K562 (cell line): ENCODE results near the gene MC1R. TPM values are rescaled to one million over a fixed set of nuclear protein-coding genes. Genes with fewer than 3 reads are reported as not detected.

Experiments
- ATAC-seq: fragments of 200-7000 bp; cut with Tn5 transposase; 3 replicates; pipeline ENCODE4 v1.9.1; 2020; ENCODE audit warnings: moderate library complexity
- BruUV-seq: library from RNA; stranded (reverse); fragments of 400-500 nt; replicated peaks from 2 replicates; lab custom pipeline; 2021; lab: Mats Ljungman, UMichigan
- CTCF ChIA-PET: fragments of 300-600 bp; formaldehyde crosslinking; extraction: SDS; loops from one replicate; lab custom pipeline; 2021; ENCODE audit warnings: low intra/inter-chr PET ratio; lab: Yijun Ruan, JAX
- POLR2A ChIA-PET: fragments of 300-600, 350-650 bp; sonication (Branson Sonifier 250); formaldehyde crosslinking; extraction: SDS; loops from one replicate; lab custom pipeline; 2021; ENCODE audit warnings: antibody characterized with exemption, inconsistent platforms; lab: Yijun Ruan, JAX
- DNase-seq, 4 experiments: peaks; one replicate each; pipeline versions ENCODE4 v3.0.0 to v3.0.0-alpha.2; 2011 to 2018; ENCODE audit warnings: low spot score in 3 of 4, mixed read lengths in 3 of 4; ENCODE audit errors: extremely low read depth in 1 of 4
- FAIRE-seq: peaks from 2 replicates; lab custom pipeline; 2011; peaks lifted over from hg19 to GRCh38; lab: Jason Lieb, UNC
- H2AFZ ChIP-seq: 2 replicates; pipeline ENCODE4 v1.6.0; 2011; ENCODE audit warnings: low read depth, low read length, control low read depth, inconsistent platforms
- H3K27ac ChIP-seq: fragments of 200-600 bp; 3 replicates; pipeline ENCODE4 v1.8.0; 2011; ENCODE audit warnings: low read depth, mild to moderate bottlenecking, control low read depth, inconsistent platforms, low read length, moderate library complexity, mixed read lengths; ENCODE audit errors: extremely low read depth
- H3K27me3 ChIP-seq, 2 experiments: fragments of 300-600 bp in 1 of 2; 2 replicates in 1 of 2; 3 replicates in 1 of 2; pipeline versions ENCODE4 v1.6.0 to v1.8.0; 2011; ENCODE audit warnings: inconsistent platforms in 2 of 2, low read length in 2 of 2, mild to moderate bottlenecking in 1 of 2, mixed read lengths in 1 of 2, moderate library complexity in 1 of 2; ENCODE audit not compliant: control insufficient read depth in 2 of 2, insufficient read depth in 2 of 2
- H3K36me3 ChIP-seq: fragments of 300-600 bp; 3 replicates; pipeline ENCODE4 v1.8.0; 2011; ENCODE audit warnings: mild to moderate bottlenecking, low read length, inconsistent platforms; ENCODE audit not compliant: control insufficient read depth, insufficient read depth
- H3K4me1 ChIP-seq, 2 experiments: fragments of 200-600 bp in 1 of 2; replicated peaks in 1 of 2; 2 replicates in 1 of 2; 3 replicates in 1 of 2; pipeline versions ENCODE4 v1.5.1 to v1.8.0; 2011; ENCODE audit warnings: inconsistent platforms in 2 of 2, low read length in 2 of 2, mild to moderate bottlenecking in 1 of 2, mixed read lengths in 1 of 2, moderate library complexity in 1 of 2; ENCODE audit not compliant: control insufficient read depth in 2 of 2, insufficient read depth in 2 of 2
- H3K4me2 ChIP-seq: 2 replicates; pipeline ENCODE4 v1.6.1; 2011; ENCODE audit warnings: low read length, control low read depth, inconsistent platforms, mixed read lengths; ENCODE audit not compliant: insufficient read depth
- H3K4me3 ChIP-seq: fragments of 200-600 bp; sonication (generic), shearing (Covaris generic); 2 replicates; pipeline ENCODE4 v1.5.1; 2016; ENCODE audit warnings: control low read depth, inconsistent platforms
- H3K79me2 ChIP-seq: fragments of 200-600 bp; 3 replicates; pipeline ENCODE4 v1.8.0; 2011; ENCODE audit warnings: low read length, inconsistent platforms; ENCODE audit not compliant: control insufficient read depth, insufficient read depth
- H3K9ac ChIP-seq, 2 experiments: 2 replicates each; pipeline versions ENCODE4 v1.6.0 to v1.6.1; 2011; ENCODE audit warnings: low read depth in 2 of 2, low read length in 2 of 2, control low read depth in 1 of 2, inconsistent platforms in 1 of 2, mild to moderate bottlenecking in 1 of 2, mixed read lengths in 1 of 2; ENCODE audit not compliant: insufficient read depth in 1 of 2
- H3K9me1 ChIP-seq: one replicate; pipeline ENCODE4 v1.6.0; 2011; ENCODE audit warnings: inconsistent platforms, mild to moderate bottlenecking, low read length, moderate library complexity; ENCODE audit not compliant: control insufficient read depth, insufficient read depth
- H3K9me3 ChIP-seq: replicated peaks from 2 replicates; pipeline ENCODE4 v1.5.1; 2011; ENCODE audit warnings: low read depth, low read length, inconsistent platforms; ENCODE audit not compliant: control insufficient read depth, insufficient read depth
- H4K20me1 ChIP-seq: replicated peaks from 2 replicates; pipeline ENCODE4 v1.6.1; 2011; ENCODE audit warnings: low read length, inconsistent platforms, mixed read lengths; ENCODE audit not compliant: control insufficient read depth, insufficient read depth
- CBX3 ChIP-seq, 2 experiments: IDR thresholded peaks; 1 replicate in 1 of 2; 2 replicates in 1 of 2; pipeline ENCODE4 v1.6.1; 2012; ENCODE audit warnings: inconsistent platforms in 2 of 2, low read length in 2 of 2, borderline replicate concordance in 1 of 2, control low read depth in 1 of 2
- CEBPG ChIP-seq, 3 experiments: fragments of 200-800 bp in 1 of 3; sonication (Bioruptor generic) in 1 of 3; sonication (generic) in 1 of 3; formaldehyde crosslinking in 1 of 3; IDR thresholded peaks in 2 of 3; conservative IDR thresholded peaks in 1 of 3; 2 replicates each; pipeline versions ENCODE4 v1.6.1 to v1.8.0; 2016 to 2022; ENCODE audit warnings: missing compliant biosample characterization in 2 of 3, missing genetic modification characterization in 2 of 3, mild to moderate bottlenecking in 1 of 3, missing genetic modification reagents in 1 of 3
- CHAMP1 ChIP-seq: fragments of 450-650 bp; IDR thresholded peaks from 2 replicates; pipeline ENCODE4 v1.6.1; 2016; ENCODE audit warnings: mild to moderate bottlenecking
- FOXA3 ChIP-seq, 2 experiments: fragments of 450-650 bp in 1 of 2; sonication (generic) in 1 of 2; formaldehyde crosslinking; IDR thresholded peaks in 1 of 2; conservative IDR thresholded peaks in 1 of 2; 2 replicates each; pipeline versions ENCODE4 v1.4.0 to v1.8.0; 2020 to 2022; ENCODE audit warnings: mild to moderate bottlenecking in 2 of 2, missing genetic modification reagents in 1 of 2
- KDM1A ChIP-seq, 2 experiments: fragments of 450-650 bp; IDR thresholded peaks; 2 replicates each; pipeline ENCODE4 v1.6.1; 2016; ENCODE audit warnings: mild to moderate bottlenecking in 2 of 2
- KDM4B ChIP-seq, 2 experiments: fragments of 450-650 bp in 1 of 2; sonication (generic) in 1 of 2; IDR thresholded peaks; 2 replicates each; pipeline ENCODE4 v1.6.1; 2016 to 2017; ENCODE audit warnings: borderline replicate concordance in 2 of 2, antibody characterized with exemption in 1 of 2, low read depth in 1 of 2, mild to moderate bottlenecking in 1 of 2
- MCM5 ChIP-seq: fragments of 450-650 bp; IDR thresholded peaks from 2 replicates; pipeline ENCODE4 v1.6.1; 2016; ENCODE audit warnings: low read depth
- MYNN ChIP-seq, 2 experiments: sonication (generic); formaldehyde crosslinking in 1 of 2; IDR thresholded peaks; 2 replicates each; pipeline versions ENCODE4 v1.5.0 to v1.6.1; 2016 to 2020; ENCODE audit warnings: antibody characterized with exemption in 1 of 2, missing genetic modification reagents in 1 of 2
- SAP30 ChIP-seq: fragments of 200-600 bp; sonication (generic); IDR thresholded peaks from 2 replicates; pipeline ENCODE4 v1.6.1; 2012; ENCODE audit warnings: borderline replicate concordance, low read depth, mild to moderate bottlenecking, moderate library complexity, low read length, control low read depth, inconsistent platforms; ENCODE audit not compliant: insufficient read depth, poor library complexity, severe bottlenecking
- SUPT5H ChIP-seq: fragments of 450-650 bp; IDR thresholded peaks from 2 replicates; pipeline ENCODE4 v1.6.1; 2016
- TAF9B ChIP-seq: fragments of 450-650 bp; IDR thresholded peaks from 2 replicates; pipeline ENCODE4 v1.6.1; 2018; ENCODE audit warnings: mild to moderate bottlenecking; ENCODE audit not compliant: partially characterized antibody
- TARDBP ChIP-seq: fragments of 450-650 bp; IDR thresholded peaks from 2 replicates; pipeline ENCODE4 v1.6.1; 2016
- ZFP1 ChIP-seq: fragments of 450-650 bp; formaldehyde crosslinking; IDR thresholded peaks from 2 replicates; pipeline ENCODE4 v1.4.0; 2020; ENCODE audit warnings: mild to moderate bottlenecking, mixed read lengths
- ZNF263 ChIP-seq: sonication (generic); formaldehyde crosslinking; IDR thresholded peaks from 2 replicates; pipeline ENCODE4 v1.8.0; 2022; ENCODE audit warnings: mild to moderate bottlenecking, missing genetic modification reagents, borderline replicate concordance
- ZNF780A ChIP-seq: fragments of 250-450 bp; sonication (Bioruptor Pico); IDR thresholded peaks from 2 replicates; pipeline ENCODE4 v1.5.0; 2021; ENCODE audit warnings: mild to moderate bottlenecking
- WGBS: fragments of 100-300 bp; shearing (Covaris generic); methylation state at CpG from one replicate; pipeline ENCODE4 v1.1.6; 2016; ENCODE audit warnings: low coverage, mixed read lengths; ENCODE audit not compliant: insufficient coverage; ENCODE audit errors: missing lambda C conversion rate; 5-methylcytosine and 5-hydroxymethylcytosine counted together
- in situ Hi-C: fragments of 300-500 bp; cut with MboI; formaldehyde crosslinking; loops from 4 replicates; pipeline ENCODE4 v1.15.0; 2018; ENCODE audit warnings: inconsistent platforms, mixed read lengths
- intact Hi-C: fragments of 100-400 bp; cut with micrococcal nuclease; formaldehyde crosslinking; loops from 2 replicates; pipeline ENCODE4 v1.14.2; 2022
- polyA plus RNA-seq, 8 experiments: library from polyadenylated mRNA; depleted of rRNA in 4 of 8; stranded (reverse) in 5 of 8; unstranded in 3 of 8; fragments of >200 nt; fragmentation: Nextera tagmentation in 2 of 8; fragmentation: Illumina TruSeq in 1 of 8; extraction: Ambion mirVana in 2 of 8; extraction: Trizol in 1 of 8; gene quantifications; 2 replicates each; pipeline versions ENCODE4 v1.2.1 to v1.2.3, GENCODE V29; 2011 to 2014; ENCODE audit warnings: inconsistent platforms in 1 of 8, missing spikeins in 1 of 8
- total RNA-seq, 7 experiments: library from RNA; depleted of rRNA in 6 of 7; stranded (reverse); fragments of >200 nt in 6 of 7; fragmentation: Illumina TruSeq in 2 of 7; extraction: Trizol in 2 of 7; gene quantifications; 2 replicates each; pipeline versions ENCODE4 v1.2.1 to v1.2.3, GENCODE V29; 2011 to 2021; ENCODE audit warnings: low replicate concordance in 1 of 7
- TF ChIP-seq, protein P1 (sequence below): fragments of 450-650 bp; formaldehyde crosslinking; conservative IDR thresholded peaks from 2 replicates; pipeline ENCODE4 v1.4.0; 2022; ENCODE audit warnings: mild to moderate bottlenecking, missing genetic modification characterization

The MC1R gene
- total and polyA plus RNA-seq, 9 of the 15 experiments (the other 6 are each of a cell fraction or from before 2014, with no cell fraction given): 0.14 to 5.3 (median 2.5) TPM; not detected in 1

GRCh38 chr16:89913408-89914387 is 5.0 kb upstream of the MC1R start:
- Histone ChIP-seq H3K9me3 (no peaks in the 10 kb centered on the region), H3K36me3 (peaks cover 38% of the 10 kb centered on the region; the same call in 2 of the 3 replicates), H3K4me3 (no peak overlapping the region), H3K27me3 (no peaks in the 10 kb centered on the region), H3K9me1 (no peaks in the 10 kb centered on the region), H4K20me1 (no peaks in the 10 kb centered on the region), H3K4me1 (peaks cover 15 to 59% of the 10 kb centered on the region in 2 experiments), H3K27ac (no peak overlapping the region), H3K79me2 (no peaks in the 10 kb centered on the region), H3K4me2 (no peak overlapping the region), H3K9ac (no peak overlapping the region), H2AFZ (no peak overlapping the region)
- POLR2A ChIA-PET: interaction anchor here (1.3 to 4.2 kb wide), 2 partner anchors 9 to 208 kb away, joined by 3 to 19 read pairs; partner anchors contain the start of gene TUBB3
- FAIRE-seq: no peak
- intact Hi-C loops: loop anchor here (5.0 kb wide), 1 partner anchor 211 kb away; the partner anchor contains the start of gene SPATA2L
- CTCF ChIA-PET: no interaction called here
- in situ Hi-C loops: no loop called here
- DNase-seq: no peak
- 92% methylated on average over 26 of the region's 30 CpGs for WGBS
- no peak for ATAC-seq
- no TSS peak for BruUV-seq
- TF ChIP-seq SAP30 (no peak), ZNF780A (no peak), FOXA3 (CRISPR knock-in tag; conservative IDR thresholded peaks at IDR 0.05 in 1 of 2, IDR thresholded peaks at IDR 0.05 in 1 of 2) (peak in 1 of 2 experiments; percentile 63; a peak in 1 of 4 replicates), CHAMP1 (no peak), KDM4B (IDR thresholded peaks at IDR 0.05; ENCODE audit: borderline replicate concordance in 2 of 2, low read depth in 1 of 2) (no peak), MCM5 (no peak), TARDBP (peak; percentile 91), CBX3 (IDR thresholded peaks at IDR 0.05; ENCODE audit: borderline replicate concordance in 1 of 2, low read length in 2 of 2) (no peak), KDM1A (IDR thresholded peaks at IDR 0.05) (peak in 1 of 2 experiments; percentile 42; a peak in 1 of 4 replicates), ZFP1 (CRISPR knock-in tag) (no peak), TAF9B (no peak), CEBPG (CRISPR knock-in tag; IDR thresholded peaks at IDR 0.05) (no peak; the same call in 1 of the 2 replicates), CEBPG (tag; conservative IDR thresholded peaks at IDR 0.05 in 1 of 2, IDR thresholded peaks at IDR 0.05 in 1 of 2) (no peak), ZNF263 (0 out of 2 replicates have a peak, but pooled peaks have one; percentile 17), SUPT5H (peak; percentile 54), MYNN (IDR thresholded peaks at IDR 0.05) (peak; percentile 64; the same call in 1 of the 2 replicates), MYNN (CRISPR knock-in tag; IDR thresholded peaks at IDR 0.05) (no peak)
- TF ChIP-seq, protein P1, sequence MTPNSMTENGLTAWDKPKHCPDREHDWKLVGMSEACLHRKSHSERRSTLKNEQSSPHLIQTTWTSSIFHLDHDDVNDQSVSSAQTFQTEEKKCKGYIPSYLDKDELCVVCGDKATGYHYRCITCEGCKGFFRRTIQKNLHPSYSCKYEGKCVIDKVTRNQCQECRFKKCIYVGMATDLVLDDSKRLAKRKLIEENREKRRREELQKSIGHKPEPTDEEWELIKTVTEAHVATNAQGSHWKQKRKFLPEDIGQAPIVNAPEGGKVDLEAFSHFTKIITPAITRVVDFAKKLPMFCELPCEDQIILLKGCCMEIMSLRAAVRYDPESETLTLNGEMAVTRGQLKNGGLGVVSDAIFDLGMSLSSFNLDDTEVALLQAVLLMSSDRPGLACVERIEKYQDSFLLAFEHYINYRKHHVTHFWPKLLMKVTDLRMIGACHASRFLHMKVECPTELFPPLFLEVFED: no peak
